Osteocyte (in vitro differentiated cells): ENCODE results near the gene CAMSAP2. TPM values are rescaled to one million over a fixed set of nuclear protein-coding genes. Genes with fewer than 3 reads are reported as not detected.

Experiments
- DNase-seq: peaks from one replicate; pipeline ENCODE4 v3.0.0; 2021; ENCODE audit warnings: mixed read lengths; ENCODE audit not compliant: unreplicated experiment; ENCODE audit errors: extremely low spot score
- H3K27ac Mint-ChIP-seq: one replicate; pipeline ENCODE4 v1.8.0; 2021; ENCODE audit warnings: mild to moderate bottlenecking, mixed read lengths; ENCODE audit not compliant: unreplicated experiment
- H3K27me3 Mint-ChIP-seq: one replicate; pipeline ENCODE4 v1.8.0; 2021; ENCODE audit warnings: mixed read lengths; ENCODE audit not compliant: unreplicated experiment
- H3K36me3 Mint-ChIP-seq: one replicate; pipeline ENCODE4 v1.8.0; 2021; ENCODE audit warnings: mixed read lengths; ENCODE audit not compliant: unreplicated experiment
- H3K4me1 Mint-ChIP-seq: one replicate; pipeline ENCODE4 v1.8.0; 2021; ENCODE audit warnings: mixed read lengths; ENCODE audit not compliant: unreplicated experiment
- H3K4me3 Mint-ChIP-seq: one replicate; pipeline ENCODE4 v1.8.0; 2021; ENCODE audit warnings: mild to moderate bottlenecking, moderate library complexity, mixed read lengths; ENCODE audit not compliant: unreplicated experiment
- H3K9me3 Mint-ChIP-seq: one replicate; pipeline ENCODE4 v1.8.0; 2021; ENCODE audit warnings: mixed read lengths; ENCODE audit not compliant: unreplicated experiment
- CTCF ChIP-seq: fragments of 200-600 bp; sonication (generic); IDR thresholded peaks from 2 replicates; pipeline ENCODE4 v1.5.0; 2021; ENCODE audit warnings: antibody characterized with exemption, mild to moderate bottlenecking, moderate library complexity
- total RNA-seq: library from RNA; stranded (reverse); gene quantifications from 2 replicates; pipeline ENCODE4 v1.2.1, GENCODE V29; 2021

Gene CAMSAP2
- total RNA-seq, 1 donor from 2014 or later, result 44.7 TPM

GRCh38 chr1:200866116-200866515, 127.4 kb downstream of the CAMSAP2 start:
- no peak for TF ChIP-seq CTCF
- no peak overlapping the region for H3K4me3 Mint-ChIP-seq
- no peaks in the 10 kb centered on the region for H3K9me3 Mint-ChIP-seq
- peak; percentile 38 for DNase-seq
- peaks cover 19% of the 10 kb centered on the region for H3K4me1 Mint-ChIP-seq
- H3K36me3 Mint-ChIP-seq, result peaks cover 21% of the 10 kb centered on the region
- no peak overlapping the region for H3K27ac Mint-ChIP-seq
- peaks cover 5% of the 10 kb centered on the region for H3K27me3 Mint-ChIP-seq

GRCh38 chr1:200866521-200866920, 127.8 kb downstream of the CAMSAP2 start:
- Mint-ChIP-seq H3K4me1 (peaks cover 19% of the 10 kb centered on the region), H3K4me3 (no peak overlapping the region), H3K27ac (no peak overlapping the region), H3K9me3 (no peaks in the 10 kb centered on the region), H3K36me3 (peaks cover 21% of the 10 kb centered on the region), H3K27me3 (peaks cover 9% of the 10 kb centered on the region)
- TF ChIP-seq CTCF, result no peak
- DNase-seq, result no peak

GRCh38 chr1:200867018-200867811, 128.5 kb downstream of the CAMSAP2 start:
- Mint-ChIP-seq H3K27me3 (peaks cover 9% of the 10 kb centered on the region), H3K9me3 (no peaks in the 10 kb centered on the region), H3K36me3 (peaks cover 18% of the 10 kb centered on the region), H3K4me1 (peaks cover 19% of the 10 kb centered on the region), H3K4me3 (no peak overlapping the region), H3K27ac (no peak overlapping the region)
- no peak for DNase-seq
- TF ChIP-seq CTCF, result no peak

GRCh38 chr1:200869376-200869752, 130.7 kb downstream of the CAMSAP2 start:
- H3K4me3 Mint-ChIP-seq, result no peak overlapping the region
- H3K9me3 Mint-ChIP-seq, result no peaks in the 10 kb centered on the region
- peaks cover 19% of the 10 kb centered on the region for H3K4me1 Mint-ChIP-seq
- no peak for TF ChIP-seq CTCF
- no peak overlapping the region for H3K27ac Mint-ChIP-seq
- H3K36me3 Mint-ChIP-seq, result peaks cover 6% of the 10 kb centered on the region
- peaks cover 9% of the 10 kb centered on the region for H3K27me3 Mint-ChIP-seq
- DNase-seq, result peak; percentile 36

- Mint-ChIP-seq H3K4me3 (no peak overlapping the region), H3K27ac (no peak overlapping the region), H3K36me3 (peaks cover 4% of the 10 kb centered on the region), H3K27me3 (peaks cover 14% of the 10 kb centered on the region), H3K4me1 (peaks cover 19% of the 10 kb centered on the region), H3K9me3 (no peaks in the 10 kb centered on the region)
- TF ChIP-seq CTCF, result no peak
- peak; percentile 70 for DNase-seq
Measured at GRCh38 chr1:200869753-200870391, 131.2 kb downstream of the CAMSAP2 start.
